Neural progenitor cell (in vitro differentiated cells): Measurements from ENCODE around the gene ISG15. TPM values are rescaled to one million over a fixed set of nuclear protein-coding genes. Genes with fewer than 3 reads are reported as not detected.
"Not testable (repeated sequence)": the region's sequence is repeated elsewhere in the genome, so short reads cannot be mapped to it uniquely, and the experiment has no call there.

Experiments
- DNase-seq: peaks from one replicate; pipeline ENCODE4 v3.0.0-alpha.2; 2016; ENCODE audit warnings: low spot score
- H2AFZ ChIP-seq: fragments of 200-600 bp; sonication (generic); replicated peaks from 2 replicates; pipeline ENCODE4 v1.6.1; 2016; ENCODE audit warnings: antibody characterized with exemption
- H3F3A ChIP-seq: fragments of 200-600 bp; sonication (generic); 2 replicates; pipeline ENCODE4 v1.6.1; 2016; ENCODE audit warnings: antibody characterized with exemption, low read depth
- H3K27ac ChIP-seq: fragments of 200-600 bp; sonication (generic); 2 replicates; pipeline ENCODE4 v1.5.1; 2016; ENCODE audit warnings: mild to moderate bottlenecking
- H3K27me3 ChIP-seq: fragments of 200-600 bp; sonication (generic); 2 replicates; pipeline ENCODE4 v1.6.1; 2016; ENCODE audit warnings: mild to moderate bottlenecking, moderate library complexity
- H3K36me3 ChIP-seq: fragments of 200-600 bp; sonication (generic); 2 replicates; pipeline ENCODE4 v1.5.1; 2016
- H3K4me1 ChIP-seq: fragments of 200-600 bp; sonication (generic); 2 replicates; pipeline ENCODE4 v1.6.1; 2016; ENCODE audit warnings: mixed run types
- H3K4me2 ChIP-seq: fragments of 200-600 bp; sonication (generic); 2 replicates; pipeline ENCODE4 v1.6.1; 2016
- H3K4me3 ChIP-seq: fragments of 200-600 bp; sonication (generic); 2 replicates; pipeline ENCODE4 v1.5.1; 2016
- H3K79me2 ChIP-seq: fragments of 200-600 bp; sonication (generic); 2 replicates; pipeline ENCODE4 v1.6.1; 2016; ENCODE audit warnings: low read depth
- H3K9ac ChIP-seq: fragments of 200-600 bp; sonication (generic); 2 replicates; pipeline ENCODE4 v1.6.1; 2016
- H3K9me3 ChIP-seq: fragments of 200-600 bp; sonication (generic); 2 replicates; pipeline ENCODE4 v1.5.1; 2016; ENCODE audit warnings: low read depth
- H4K20me1 ChIP-seq: fragments of 200-600 bp; sonication (generic); 2 replicates; pipeline ENCODE4 v1.6.1; 2016; ENCODE audit warnings: low read depth
- H3K27ac Mint-ChIP-seq: 3 replicates; pipeline ENCODE4 v1.8.0; 2021; ENCODE audit warnings: mixed read lengths
- H3K27me3 Mint-ChIP-seq: 2 replicates; pipeline ENCODE4 v1.8.0; 2022; ENCODE audit warnings: low read depth, mild to moderate bottlenecking, inconsistent platforms, moderate library complexity, mixed read lengths; ENCODE audit not compliant: insufficient read depth
- H3K36me3 Mint-ChIP-seq: 3 replicates; pipeline ENCODE4 v1.8.0; 2021; ENCODE audit warnings: mixed read lengths
- H3K4me1 Mint-ChIP-seq: 3 replicates; pipeline ENCODE4 v1.8.0; 2021; ENCODE audit warnings: mixed read lengths
- H3K4me3 Mint-ChIP-seq: 3 replicates; pipeline ENCODE4 v1.8.0; 2021; ENCODE audit warnings: mild to moderate bottlenecking, moderate library complexity, mixed read lengths
- H3K9me3 Mint-ChIP-seq: 3 replicates; pipeline ENCODE4 v1.8.0; 2020; ENCODE audit warnings: mixed read lengths
- CTCF ChIP-seq: fragments of 200-600 bp; sonication (generic); IDR thresholded peaks from 2 replicates; pipeline ENCODE4 v1.5.1; 2017; ENCODE audit warnings: antibody characterized with exemption, mild to moderate bottlenecking
- EZH2 ChIP-seq: fragments of 200-600 bp; sonication (generic); IDR thresholded peaks from 2 replicates; pipeline ENCODE4 v1.6.1; 2017; ENCODE audit warnings: antibody characterized with exemption, mild to moderate bottlenecking, moderate library complexity
- EZH2phosphoT487 ChIP-seq: fragments of 200-600 bp; sonication (generic); IDR thresholded peaks from 2 replicates; pipeline ENCODE4 v1.6.1; 2017; ENCODE audit warnings: antibody characterized with exemption
- total RNA-seq: library from RNA; depleted of rRNA; stranded (reverse); fragments of >200 nt; gene quantifications from 2 replicates; pipeline ENCODE4 v1.2.3, GENCODE V29; 2015; ENCODE audit warnings: low replicate concordance

The ISG15 gene
- total RNA-seq, 1 donor from 2014 or later = 22.4 TPM

- H3K79me2 ChIP-seq = no peaks in the 10 kb centered on the region
- H3F3A ChIP-seq = peaks cover 7% of the 10 kb centered on the region
- H3K4me3 ChIP-seq = peak overlapping the region; percentile 26
- peaks cover 8% of the 10 kb centered on the region for H3K4me1 Mint-ChIP-seq
- no peaks in the 10 kb centered on the region for H3K4me1 ChIP-seq
- H3K27me3 Mint-ChIP-seq = peaks cover 25% of the 10 kb centered on the region
- DNase-seq = peak; percentile 89
- no peak overlapping the region for H3K27ac ChIP-seq
- peak overlapping the region; percentile 69 for H3K4me3 Mint-ChIP-seq
- no peaks in the 10 kb centered on the region for H4K20me1 ChIP-seq
- no peaks in the 10 kb centered on the region for H3K36me3 ChIP-seq
- peaks cover 3% of the 10 kb centered on the region for H3K36me3 Mint-ChIP-seq
- no peak overlapping the region for H3K27ac Mint-ChIP-seq
- peaks cover 4% of the 10 kb centered on the region for H3K9me3 Mint-ChIP-seq
- peak overlapping the region; percentile 87 for H2AFZ ChIP-seq
- TF ChIP-seq EZH2 = no peak
- TF ChIP-seq EZH2phosphoT487 = peak; percentile 37
- peak; percentile 70 for TF ChIP-seq CTCF
- H3K4me2 ChIP-seq = peak overlapping the region; percentile 71
- H3K9ac ChIP-seq = no peak overlapping the region
- H3K27me3 ChIP-seq = peaks cover 63% of the 10 kb centered on the region
- no peaks in the 10 kb centered on the region for H3K9me3 ChIP-seq
These were observed 37.2 kb upstream of the ISG15 start for GRCh38 chr1:975896-976683.

GRCh38 chr1:976791-977190 lies 36.5 kb upstream of the ISG15 start:
- H3K36me3 Mint-ChIP-seq, DNase-seq: not testable (repeated sequence)

GRCh38 chr1:978069-978834 lies 35.0 kb upstream of the ISG15 start:
- H3K4me1 ChIP-seq = no peaks in the 10 kb centered on the region
- no peak overlapping the region for H2AFZ ChIP-seq
- peak overlapping the region; percentile 78 for H3K4me3 Mint-ChIP-seq
- H3K9me3 ChIP-seq = no peaks in the 10 kb centered on the region
- H3K36me3 ChIP-seq = no peaks in the 10 kb centered on the region
- DNase-seq = no peak
- H3K27me3 ChIP-seq = peaks cover 63% of the 10 kb centered on the region
- TF ChIP-seq EZH2 (no peak), EZH2phosphoT487 (no peak), CTCF (no peak)
- peak overlapping the region; percentile 94 for H3K27ac Mint-ChIP-seq
- peaks cover 4% of the 10 kb centered on the region for H3K9me3 Mint-ChIP-seq
- H3K4me1 Mint-ChIP-seq = peaks cover 9% of the 10 kb centered on the region
- no peaks in the 10 kb centered on the region for H3K79me2 ChIP-seq
- H3F3A ChIP-seq = peaks cover 7% of the 10 kb centered on the region
- no peaks in the 10 kb centered on the region for H4K20me1 ChIP-seq
- no peak overlapping the region for H3K9ac ChIP-seq
- peaks cover 20% of the 10 kb centered on the region for H3K27me3 Mint-ChIP-seq
- no peak overlapping the region for H3K4me3 ChIP-seq
- peaks cover 3% of the 10 kb centered on the region for H3K36me3 Mint-ChIP-seq
- H3K27ac ChIP-seq = no peak overlapping the region
- H3K4me2 ChIP-seq = no peak overlapping the region

More at GRCh38 chr1:976791-977190, 36.5 kb upstream of the ISG15 start:
- not testable (repeated sequence) for H3K9me3 ChIP-seq, H3K36me3 ChIP-seq, H3K27ac Mint-ChIP-seq, H3K4me1 Mint-ChIP-seq, H3K9ac ChIP-seq, H3F3A ChIP-seq, H3K27ac ChIP-seq, H3K9me3 Mint-ChIP-seq, H3K4me3 ChIP-seq, H3K4me1 ChIP-seq, H2AFZ ChIP-seq, H3K4me3 Mint-ChIP-seq, H3K79me2 ChIP-seq, H3K4me2 ChIP-seq, H4K20me1 ChIP-seq
- peaks cover 21% of the 10 kb centered on the region for H3K27me3 Mint-ChIP-seq
- peaks cover 63% of the 10 kb centered on the region for H3K27me3 ChIP-seq
